Stimulated activated CD4-positive, alpha-beta T cell treated with anti-CD3 and anti-CD28 coated beads, Interleukin-15, amount 100 ng/mL, for 24 hours (primary cell): ENCODE results near the gene SCN10A.

Experiments used
- DNase-seq: peaks from one replicate; pipeline ENCODE4 v3.0.0-alpha.2; 2020

SCN10A gene

GRCh38 chr3:38816026-38816425, at the start of gene SCN10A:
Gene SCN10A (minus strand): TSS chr3:38816217. CDS start chr3:38794010, 22,207 bp downstream.
- no peak for DNase-seq

- no peak for DNase-seq
These were observed 37.0 kb upstream of the SCN10A start for GRCh38 chr3:38853011-38853410.

DNA sequence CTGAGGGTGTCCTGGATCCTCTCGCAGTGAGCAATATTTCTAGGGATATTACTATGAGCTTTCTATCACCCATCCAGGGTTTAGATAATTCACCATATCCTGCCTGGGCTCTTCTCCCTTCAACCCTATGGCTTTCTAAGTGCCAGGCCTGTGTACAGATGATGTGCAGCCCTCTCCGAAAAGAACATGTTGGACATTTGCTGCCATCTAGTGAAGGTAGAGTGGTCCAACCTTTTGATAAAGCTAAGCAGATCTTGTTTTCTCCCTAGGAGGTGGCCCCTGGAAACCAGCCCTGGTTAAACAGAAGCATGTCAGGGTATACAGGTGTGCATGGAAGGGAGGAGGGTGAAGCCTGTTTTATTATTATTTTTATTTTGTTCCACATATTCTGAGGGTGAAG, 27.9 kb upstream of the SCN10A start:
- no peak for DNase-seq

DNA sequence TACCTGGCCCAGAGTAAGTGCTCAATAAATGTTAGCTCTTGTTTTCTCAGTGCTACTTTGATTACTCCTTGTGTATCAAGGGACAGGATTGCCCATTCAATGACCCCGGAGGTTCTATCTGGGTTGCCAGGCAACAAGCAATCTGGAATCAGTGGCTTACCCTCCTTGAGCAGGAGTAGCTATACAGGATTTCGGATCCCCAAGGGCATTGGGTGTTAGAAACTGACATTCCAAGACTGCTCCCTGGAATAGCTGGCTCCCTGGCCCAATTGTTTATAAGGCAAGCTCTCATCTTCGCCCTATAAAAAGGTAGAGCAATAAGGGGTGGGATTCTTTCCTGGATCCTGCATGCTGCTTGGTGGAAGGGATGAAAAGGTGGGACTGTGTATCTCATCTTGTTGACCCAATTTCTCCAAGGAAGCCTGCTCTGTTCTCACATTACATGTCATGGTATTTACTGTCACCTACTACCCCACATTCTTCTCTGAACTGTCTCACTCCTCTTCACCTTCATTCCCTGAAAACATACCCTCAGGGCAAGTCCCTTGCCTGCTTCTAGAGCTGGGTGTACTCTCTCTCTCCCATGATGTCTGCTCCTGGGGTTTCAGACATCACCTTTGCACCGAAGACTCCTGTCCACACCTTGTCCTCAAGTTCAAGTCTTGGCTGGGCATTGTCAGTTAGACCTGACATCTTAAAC, 26.4 kb upstream of the SCN10A start:
- DNase-seq = no peak

DNA sequence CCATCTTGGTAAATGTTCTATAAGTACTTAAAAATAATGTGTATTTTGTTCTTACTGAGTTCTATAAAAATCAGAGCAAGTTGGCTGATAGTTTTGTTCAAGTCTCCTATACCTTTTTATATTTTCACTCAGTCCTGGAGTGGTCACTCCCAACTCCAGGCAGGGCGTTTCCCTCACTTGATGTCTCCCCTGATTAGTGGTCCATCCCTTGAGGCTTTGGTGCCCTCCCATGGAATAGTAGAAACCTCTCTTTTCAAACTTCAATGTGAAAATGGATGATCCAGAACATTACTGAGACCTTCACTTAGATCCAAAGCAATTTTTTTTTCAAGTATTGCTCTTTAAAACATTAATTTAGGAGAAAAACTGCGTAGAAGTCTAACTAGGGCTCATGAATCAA, 25.0 kb upstream of the SCN10A start:
- DNase-seq = no peak

GRCh38 chr3:38837358-38837757, 21.3 kb upstream of the SCN10A start:
- no peak for DNase-seq

GRCh38 chr3:38836561-38836960, 20.5 kb upstream of the SCN10A start:
- DNase-seq = no peak

DNA sequence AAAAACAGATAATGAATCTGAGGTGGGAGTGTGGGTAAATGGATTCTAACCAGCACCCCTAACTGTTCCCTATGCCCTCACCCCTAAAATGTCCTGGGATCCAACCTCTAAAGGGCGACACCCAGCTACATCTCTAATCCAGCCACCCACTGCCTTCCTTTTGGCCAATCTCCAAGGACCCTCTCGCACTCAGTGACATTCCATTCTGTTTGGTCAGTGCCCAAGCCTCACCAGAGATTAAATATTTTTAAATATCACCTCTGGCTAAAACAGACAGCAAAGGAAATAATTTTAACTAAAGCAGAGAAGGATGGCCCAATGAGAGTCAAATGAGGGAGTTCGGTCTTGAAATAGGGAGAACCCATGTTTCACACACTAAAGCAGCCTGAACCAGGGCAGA, 19.9 kb upstream of the SCN10A start:
- no peak for DNase-seq

- no peak for DNase-seq
These were observed 18.7 kb upstream of the SCN10A start for GRCh38 chr3:38834717-38835116.

DNA sequence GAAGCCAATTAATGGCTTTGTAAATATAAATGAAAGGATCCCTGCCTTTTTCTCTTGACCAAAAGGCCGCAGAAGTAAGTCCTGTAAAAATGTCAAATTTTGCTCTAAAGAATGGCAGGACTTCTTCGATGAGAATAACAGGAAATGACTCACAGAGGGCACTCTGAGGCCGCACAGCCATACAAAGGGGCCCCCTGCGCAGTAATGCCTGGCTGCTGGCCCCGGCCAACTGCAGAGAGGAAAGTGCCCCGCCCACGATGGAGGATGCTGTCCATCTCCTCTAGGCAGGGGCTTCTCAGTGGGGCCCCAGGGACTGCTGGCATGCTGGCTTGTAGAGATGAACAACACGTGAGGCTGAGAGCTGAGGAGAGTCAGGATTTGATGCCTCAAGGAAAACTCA, 18.1 kb upstream of the SCN10A start:
- DNase-seq = peak; percentile 56

- no peak for DNase-seq
These were observed 13.4 kb upstream of the SCN10A start for GRCh38 chr3:38829404-38829803.

GRCh38 chr3:38828681-38829080, 12.7 kb upstream of the SCN10A start:
- DNase-seq = no peak

GRCh38 chr3:38827791-38828190, 11.8 kb upstream of the SCN10A start:
- DNase-seq = no peak

DNA sequence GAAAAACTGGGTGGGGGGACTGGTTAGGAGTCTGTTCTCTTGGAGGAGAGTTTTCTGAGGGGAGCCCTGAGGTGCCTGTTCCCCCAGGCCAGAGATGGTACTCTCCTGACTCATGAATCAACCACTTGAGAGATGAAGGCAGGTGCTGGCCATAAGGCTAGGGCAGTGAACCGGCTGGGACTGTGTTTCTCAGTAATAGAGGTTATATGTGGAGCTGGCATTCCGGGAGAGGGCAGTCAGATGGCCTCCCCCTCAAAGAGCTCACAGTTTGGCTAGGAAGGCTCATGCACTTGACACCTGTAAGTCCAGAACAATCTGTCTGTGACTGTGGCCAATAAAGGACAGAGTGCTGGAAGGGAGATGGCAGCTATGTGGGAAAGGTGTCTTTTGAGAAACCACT, 10.0 kb upstream of the SCN10A start:
- DNase-seq = no peak

- no peak for DNase-seq
These were observed 8.3 kb upstream of the SCN10A start for GRCh38 chr3:38824349-38824748.

GRCh38 chr3:38823722-38824121, 7.7 kb upstream of the SCN10A start:
- DNase-seq = no peak

GRCh38 chr3:38823186-38823585, 7.2 kb upstream of the SCN10A start:
- DNase-seq = no peak

GRCh38 chr3:38811822-38812221, 4.2 kb downstream of the SCN10A start:
- no peak for DNase-seq

DNA sequence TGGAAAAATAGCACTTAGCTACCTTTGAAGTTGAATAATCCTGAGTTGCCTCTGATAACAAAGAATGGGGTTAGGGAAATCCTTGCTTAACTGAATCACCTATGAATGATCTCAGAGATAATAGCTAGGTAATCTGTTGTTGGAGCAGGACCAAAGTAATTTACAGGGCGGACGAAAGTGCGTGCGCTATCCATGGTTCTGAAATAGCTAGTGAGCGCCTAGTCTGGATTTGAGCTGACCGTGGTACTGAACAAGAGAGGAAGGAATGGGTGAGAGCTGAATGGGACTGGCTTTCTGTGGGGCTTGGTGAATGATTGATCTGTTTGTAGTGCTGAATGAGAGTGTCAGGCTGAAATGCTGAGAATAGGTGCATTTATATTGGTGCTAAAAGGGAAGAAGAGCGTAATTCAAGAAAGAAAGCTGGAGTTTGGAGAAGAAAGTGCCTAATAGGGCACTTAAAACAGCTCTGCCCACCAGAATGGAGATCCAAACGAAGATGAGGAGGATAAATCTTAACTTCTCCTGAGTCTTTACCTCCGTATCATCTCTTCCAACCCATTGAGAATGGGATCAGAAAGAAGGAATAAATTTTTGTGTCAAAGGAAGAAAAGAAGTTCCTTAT, 10.1 kb downstream of the SCN10A start:
- DNase-seq = peak; percentile 45

DNA sequence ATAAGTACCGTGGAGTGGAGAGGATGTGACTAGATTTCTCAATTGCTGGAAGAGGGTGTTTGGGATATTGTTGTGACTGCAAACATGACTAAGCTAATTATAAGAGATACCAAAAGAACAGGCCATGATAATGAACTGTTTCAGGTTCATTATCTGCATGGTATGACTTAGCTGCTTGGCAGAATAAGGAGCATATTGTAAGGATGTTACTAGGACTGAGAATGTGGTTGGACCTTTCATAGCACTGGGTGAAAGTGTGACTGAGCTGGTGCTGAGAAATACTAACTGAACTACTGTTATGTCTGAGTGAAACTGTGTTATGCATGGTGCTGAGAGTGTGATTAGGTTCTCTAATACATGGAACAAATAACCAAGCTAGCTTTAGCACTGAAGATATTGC, 11.0 kb downstream of the SCN10A start:
- DNase-seq = no peak

DNA sequence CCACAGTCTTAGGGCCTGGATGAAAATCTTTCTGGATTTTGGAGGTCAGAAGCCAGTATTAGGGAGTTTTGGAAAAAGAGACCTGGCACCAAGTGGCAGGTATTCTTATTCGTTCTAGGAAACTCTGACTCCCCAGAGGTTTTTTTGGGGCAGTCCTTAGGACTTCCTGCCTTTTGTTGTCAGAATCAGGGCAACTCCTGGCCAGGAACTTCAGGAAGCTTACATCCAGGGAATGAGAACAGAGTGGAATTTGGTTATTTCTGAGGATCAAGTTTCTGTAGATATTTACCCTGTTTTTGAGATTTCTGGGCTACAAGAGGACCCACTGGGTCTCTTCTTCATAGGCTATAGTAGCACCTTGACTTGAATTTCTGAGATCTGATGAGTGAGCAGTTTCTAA, 15.5 kb downstream of the SCN10A start:
- no peak for DNase-seq

GRCh38 chr3:38793721-38794120, 22.3 kb downstream of the SCN10A start:
- no peak for DNase-seq

- DNase-seq = no peak
These were observed 23.0 kb downstream of the SCN10A start for GRCh38 chr3:38792983-38793382.

DNA sequence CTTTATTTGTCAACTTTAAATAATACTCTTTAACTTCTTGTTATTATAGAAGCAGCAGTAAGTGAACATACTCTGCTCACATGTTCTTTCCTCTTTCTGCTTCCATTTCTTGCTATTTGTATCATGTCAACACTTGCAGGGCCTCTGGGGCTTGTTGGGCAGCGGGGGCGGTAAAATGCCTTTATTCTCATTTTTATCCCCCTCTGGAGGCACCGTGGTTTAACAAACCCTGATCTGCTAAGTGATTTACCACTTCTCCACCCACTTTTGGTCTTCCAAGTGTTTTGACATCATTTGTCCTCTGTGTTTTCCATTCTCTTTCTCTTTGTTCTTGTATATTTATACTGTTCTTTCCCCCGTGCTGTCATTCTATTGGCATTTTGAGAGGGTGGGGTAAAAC, 33.9 kb downstream of the SCN10A start:
- no peak for DNase-seq

DNA sequence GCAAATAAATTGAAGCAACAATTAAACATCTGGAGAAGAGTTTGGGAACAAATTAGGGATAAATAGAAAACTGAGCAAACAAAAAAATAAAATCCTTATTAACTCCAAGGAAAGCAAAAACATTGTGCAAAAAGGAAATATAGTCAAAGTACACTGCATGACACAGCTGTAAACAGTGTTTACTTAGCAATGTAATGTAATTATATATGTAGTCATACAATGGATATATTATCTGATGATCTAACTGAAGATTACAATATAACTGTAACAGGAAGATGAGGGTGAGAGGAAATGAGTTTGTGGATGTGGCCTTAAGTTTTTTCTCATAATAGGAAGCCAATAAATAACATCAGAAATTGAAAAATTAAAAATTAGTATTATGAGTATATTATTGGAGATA, 42.5 kb downstream of the SCN10A start:
- DNase-seq = no peak
